K562 (cell line): ENCODE measurements around the gene WDR18. TPM values are rescaled to one million over a fixed set of nuclear protein-coding genes. Genes with fewer than 3 reads are reported as not detected.
A peak's percentile ranks its signal among the peaks of the same experiment; 100 is the strongest.

Experiments
- ATAC-seq: fragments of 200-7000 bp; cut with Tn5 transposase; 3 replicates; pipeline ENCODE4 v1.9.1; 2020; ENCODE audit warnings: moderate library complexity
- BruUV-seq: library from RNA; stranded (reverse); fragments of 400-500 nt; replicated peaks from 2 replicates; lab custom pipeline; 2021; lab: Mats Ljungman, UMichigan
- CTCF ChIA-PET: fragments of 300-600 bp; formaldehyde crosslinking; extraction: SDS; loops from one replicate; lab custom pipeline; 2021; ENCODE audit warnings: low intra/inter-chr PET ratio; lab: Yijun Ruan, JAX
- POLR2A ChIA-PET: fragments of 300-600, 350-650 bp; sonication (Branson Sonifier 250); formaldehyde crosslinking; extraction: SDS; loops from one replicate; lab custom pipeline; 2021; ENCODE audit warnings: antibody characterized with exemption, inconsistent platforms; lab: Yijun Ruan, JAX
- DNase-seq, 4 experiments: peaks; one replicate each; pipeline versions ENCODE4 v3.0.0 to v3.0.0-alpha.2; 2011 to 2018; ENCODE audit warnings: low spot score in 3 of 4, mixed read lengths in 3 of 4; ENCODE audit errors: extremely low read depth in 1 of 4
- FAIRE-seq: peaks from 2 replicates; lab custom pipeline; 2011; peaks lifted over from hg19 to GRCh38; lab: Jason Lieb, UNC
- H2AFZ ChIP-seq: 2 replicates; pipeline ENCODE4 v1.6.0; 2011; ENCODE audit warnings: low read depth, low read length, control low read depth, inconsistent platforms
- H3K27ac ChIP-seq: fragments of 200-600 bp; 3 replicates; pipeline ENCODE4 v1.8.0; 2011; ENCODE audit warnings: low read depth, mild to moderate bottlenecking, control low read depth, inconsistent platforms, low read length, moderate library complexity, mixed read lengths; ENCODE audit errors: extremely low read depth
- H3K27me3 ChIP-seq, 2 experiments: fragments of 300-600 bp in 1 of 2; 2 replicates in 1 of 2; 3 replicates in 1 of 2; pipeline versions ENCODE4 v1.6.0 to v1.8.0; 2011; ENCODE audit warnings: inconsistent platforms in 2 of 2, low read length in 2 of 2, mild to moderate bottlenecking in 1 of 2, mixed read lengths in 1 of 2, moderate library complexity in 1 of 2; ENCODE audit not compliant: control insufficient read depth in 2 of 2, insufficient read depth in 2 of 2
- H3K36me3 ChIP-seq: fragments of 300-600 bp; 3 replicates; pipeline ENCODE4 v1.8.0; 2011; ENCODE audit warnings: mild to moderate bottlenecking, low read length, inconsistent platforms; ENCODE audit not compliant: control insufficient read depth, insufficient read depth
- H3K4me1 ChIP-seq, 2 experiments: fragments of 200-600 bp in 1 of 2; replicated peaks in 1 of 2; 2 replicates in 1 of 2; 3 replicates in 1 of 2; pipeline versions ENCODE4 v1.5.1 to v1.8.0; 2011; ENCODE audit warnings: inconsistent platforms in 2 of 2, low read length in 2 of 2, mild to moderate bottlenecking in 1 of 2, mixed read lengths in 1 of 2, moderate library complexity in 1 of 2; ENCODE audit not compliant: control insufficient read depth in 2 of 2, insufficient read depth in 2 of 2
- H3K4me2 ChIP-seq: 2 replicates; pipeline ENCODE4 v1.6.1; 2011; ENCODE audit warnings: low read length, control low read depth, inconsistent platforms, mixed read lengths; ENCODE audit not compliant: insufficient read depth
- H3K4me3 ChIP-seq: fragments of 200-600 bp; sonication (generic), shearing (Covaris generic); 2 replicates; pipeline ENCODE4 v1.5.1; 2016; ENCODE audit warnings: control low read depth, inconsistent platforms
- H3K79me2 ChIP-seq: fragments of 200-600 bp; 3 replicates; pipeline ENCODE4 v1.8.0; 2011; ENCODE audit warnings: low read length, inconsistent platforms; ENCODE audit not compliant: control insufficient read depth, insufficient read depth
- H3K9ac ChIP-seq, 2 experiments: 2 replicates each; pipeline versions ENCODE4 v1.6.0 to v1.6.1; 2011; ENCODE audit warnings: low read depth in 2 of 2, low read length in 2 of 2, control low read depth in 1 of 2, inconsistent platforms in 1 of 2, mild to moderate bottlenecking in 1 of 2, mixed read lengths in 1 of 2; ENCODE audit not compliant: insufficient read depth in 1 of 2
- H3K9me1 ChIP-seq: one replicate; pipeline ENCODE4 v1.6.0; 2011; ENCODE audit warnings: inconsistent platforms, mild to moderate bottlenecking, low read length, moderate library complexity; ENCODE audit not compliant: control insufficient read depth, insufficient read depth
- H3K9me3 ChIP-seq: replicated peaks from 2 replicates; pipeline ENCODE4 v1.5.1; 2011; ENCODE audit warnings: low read depth, low read length, inconsistent platforms; ENCODE audit not compliant: control insufficient read depth, insufficient read depth
- H4K20me1 ChIP-seq: replicated peaks from 2 replicates; pipeline ENCODE4 v1.6.1; 2011; ENCODE audit warnings: low read length, inconsistent platforms, mixed read lengths; ENCODE audit not compliant: control insufficient read depth, insufficient read depth
- CBX8 ChIP-seq: fragments of 200-600 bp; sonication (generic); IDR thresholded peaks from 2 replicates; pipeline ENCODE4 v1.6.1; 2012; ENCODE audit warnings: borderline replicate concordance, mixed run types, low read depth, mild to moderate bottlenecking, moderate library complexity, mixed read lengths, low read length, control low read depth, inconsistent platforms; ENCODE audit not compliant: poor library complexity, severe bottlenecking; ENCODE audit errors: extremely low read depth
- HMGN3 ChIP-seq: IDR thresholded peaks from 2 replicates; pipeline ENCODE4 v1.6.1; 2011; ENCODE audit warnings: borderline replicate concordance, low read depth, mild to moderate bottlenecking, mixed read lengths, low read length; ENCODE audit not compliant: insufficient read length; ENCODE audit errors: extremely low read depth
- POLR2G ChIP-seq: fragments of 200-400 bp; formaldehyde crosslinking; IDR thresholded peaks from 2 replicates; pipeline ENCODE4 v1.6.1; 2017; ENCODE audit warnings: low read depth, mild to moderate bottlenecking, antibody characterized with exemption, low read length, moderate library complexity
- ZBTB17 ChIP-seq: fragments of 450-650 bp; formaldehyde crosslinking; IDR thresholded peaks from 2 replicates; pipeline ENCODE4 v1.4.0; 2020; ENCODE audit warnings: mild to moderate bottlenecking
- WGBS: fragments of 100-300 bp; shearing (Covaris generic); methylation state at CpG from one replicate; pipeline ENCODE4 v1.1.6; 2016; ENCODE audit warnings: low coverage, mixed read lengths; ENCODE audit not compliant: insufficient coverage; ENCODE audit errors: missing lambda C conversion rate; 5-methylcytosine and 5-hydroxymethylcytosine counted together
- in situ Hi-C: fragments of 300-500 bp; cut with MboI; formaldehyde crosslinking; loops from 4 replicates; pipeline ENCODE4 v1.15.0; 2018; ENCODE audit warnings: inconsistent platforms, mixed read lengths
- intact Hi-C: fragments of 100-400 bp; cut with micrococcal nuclease; formaldehyde crosslinking; loops from 2 replicates; pipeline ENCODE4 v1.14.2; 2022
- polyA plus RNA-seq, 8 experiments: library from polyadenylated mRNA; depleted of rRNA in 4 of 8; stranded (reverse) in 5 of 8; unstranded in 3 of 8; fragments of >200 nt; fragmentation: Nextera tagmentation in 2 of 8; fragmentation: Illumina TruSeq in 1 of 8; extraction: Ambion mirVana in 2 of 8; extraction: Trizol in 1 of 8; gene quantifications; 2 replicates each; pipeline versions ENCODE4 v1.2.1 to v1.2.3, GENCODE V29; 2011 to 2014; ENCODE audit warnings: inconsistent platforms in 1 of 8, missing spikeins in 1 of 8
- total RNA-seq, 7 experiments: library from RNA; depleted of rRNA in 6 of 7; stranded (reverse); fragments of >200 nt in 6 of 7; fragmentation: Illumina TruSeq in 2 of 7; extraction: Trizol in 2 of 7; gene quantifications; 2 replicates each; pipeline versions ENCODE4 v1.2.1 to v1.2.3, GENCODE V29; 2011 to 2021; ENCODE audit warnings: low replicate concordance in 1 of 7
- TF ChIP-seq, protein P1 (sequence below), 2 experiments: fragments of 450-650 bp; formaldehyde crosslinking in 1 of 2; IDR thresholded peaks; 2 replicates each; pipeline versions ENCODE4 v1.4.0 to v1.6.1; 2014 to 2020; ENCODE audit warnings: mild to moderate bottlenecking in 2 of 2, borderline replicate concordance in 1 of 2, low read depth in 1 of 2

WDR18 gene
- total and polyA plus RNA-seq, 9 of the 15 experiments (the other 6 are each of a cell fraction or from before 2014, with no cell fraction given): 0.65 to 181 (median 30.1) TPM

- no peak overlapping the region for H3K4me2 ChIP-seq
- WGBS: 96% methylated on average over 14 of the region's 18 CpGs
- H4K20me1 ChIP-seq: no peaks in the 10 kb centered on the region; the same call in 1 of the 2 replicates
- peaks cover 54% of the 10 kb centered on the region; the same call in 2 of the 3 replicates for H3K36me3 ChIP-seq
- FAIRE-seq (no peak), DNase-seq (no peak), ATAC-seq (no peak)
- ChIA-PET CTCF (no interaction called here), POLR2A (interaction anchor here (1.4 to 2.8 kb wide), 2 partner anchors 10 to 25 kb away, joined by 5 to 10 read pairs; partner anchors contain the start of gene WDR18)
- intact Hi-C loops: no loop called here
- H3K79me2 ChIP-seq: no peaks in the 10 kb centered on the region
- no TSS peak for BruUV-seq
- TF ChIP-seq POLR2G (peak; percentile 53; the same call in 1 of the 2 replicates), CBX8 (no peak), HMGN3 (peak; percentile 2), ZBTB17 (CRISPR knock-in tag) (no peak)
- TF ChIP-seq, protein P1, sequence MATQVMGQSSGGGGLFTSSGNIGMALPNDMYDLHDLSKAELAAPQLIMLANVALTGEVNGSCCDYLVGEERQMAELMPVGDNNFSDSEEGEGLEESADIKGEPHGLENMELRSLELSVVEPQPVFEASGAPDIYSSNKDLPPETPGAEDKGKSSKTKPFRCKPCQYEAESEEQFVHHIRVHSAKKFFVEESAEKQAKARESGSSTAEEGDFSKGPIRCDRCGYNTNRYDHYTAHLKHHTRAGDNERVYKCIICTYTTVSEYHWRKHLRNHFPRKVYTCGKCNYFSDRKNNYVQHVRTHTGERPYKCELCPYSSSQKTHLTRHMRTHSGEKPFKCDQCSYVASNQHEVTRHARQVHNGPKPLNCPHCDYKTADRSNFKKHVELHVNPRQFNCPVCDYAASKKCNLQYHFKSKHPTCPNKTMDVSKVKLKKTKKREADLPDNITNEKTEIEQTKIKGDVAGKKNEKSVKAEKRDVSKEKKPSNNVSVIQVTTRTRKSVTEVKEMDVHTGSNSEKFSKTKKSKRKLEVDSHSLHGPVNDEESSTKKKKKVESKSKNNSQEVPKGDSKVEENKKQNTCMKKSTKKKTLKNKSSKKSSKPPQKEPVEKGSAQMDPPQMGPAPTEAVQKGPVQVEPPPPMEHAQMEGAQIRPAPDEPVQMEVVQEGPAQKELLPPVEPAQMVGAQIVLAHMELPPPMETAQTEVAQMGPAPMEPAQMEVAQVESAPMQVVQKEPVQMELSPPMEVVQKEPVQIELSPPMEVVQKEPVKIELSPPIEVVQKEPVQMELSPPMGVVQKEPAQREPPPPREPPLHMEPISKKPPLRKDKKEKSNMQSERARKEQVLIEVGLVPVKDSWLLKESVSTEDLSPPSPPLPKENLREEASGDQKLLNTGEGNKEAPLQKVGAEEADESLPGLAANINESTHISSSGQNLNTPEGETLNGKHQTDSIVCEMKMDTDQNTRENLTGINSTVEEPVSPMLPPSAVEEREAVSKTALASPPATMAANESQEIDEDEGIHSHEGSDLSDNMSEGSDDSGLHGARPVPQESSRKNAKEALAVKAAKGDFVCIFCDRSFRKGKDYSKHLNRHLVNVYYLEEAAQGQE (IDR thresholded peaks at IDR 0.05; ENCODE audit: borderline replicate concordance): no peak
- TF ChIP-seq, protein P1 (CRISPR knock-in tag; IDR thresholded peaks at IDR 0.05; ENCODE audit: low read depth): no peak
- peaks cover 13 to 77% of the 10 kb centered on the region in 2 experiments; a peak in 4 of 5 replicates for H3K4me1 ChIP-seq
- H3K9me1 ChIP-seq: peaks cover 6% of the 10 kb centered on the region
- no peaks in the 10 kb centered on the region for H3K9me3 ChIP-seq
- no peaks in the 10 kb centered on the region for H3K27me3 ChIP-seq
- in situ Hi-C loops: no loop called here
- H2AFZ ChIP-seq: no peak overlapping the region
- no peak overlapping the region for H3K9ac ChIP-seq
- no peak overlapping the region for H3K27ac ChIP-seq
- H3K4me3 ChIP-seq: no peak overlapping the region
Measured at GRCh38 chr19:994516-994915, 10.4 kb downstream of the WDR18 start.
